ENCODE results near the gene COL5A3.

COL5A3 gene

GRCh38 chr19:10010247-10010691 is at the start of gene COL5A3:
TSS of gene COL5A3 (minus strand) at chr19:10010504. CDS start at chr19:10010385, 119 bp downstream.
- TF ChIP-seq REST (IDR thresholded peaks at IDR 0.05; ENCODE audit: low read depth): no peak
- TF ChIP-seq TCF12 (IDR thresholded peaks at IDR 0.05; ENCODE audit: low read depth): no peak
- TF ChIP-seq CEBPB (IDR thresholded peaks at IDR 0.05): no peak
- no peak for TF ChIP-seq EP300 (IDR thresholded peaks at IDR 0.05; ENCODE audit: borderline replicate concordance)
- no peak for TF ChIP-seq FOXM1 (IDR thresholded peaks at IDR 0.05; ENCODE audit: borderline replicate concordance, low read depth)
- no peak for TF ChIP-seq CREB1 (IDR thresholded peaks at IDR 0.05; ENCODE audit: low read depth)
- no peak for TF ChIP-seq USF1 (IDR thresholded peaks at IDR 0.05)
- TF ChIP-seq TAF1 (IDR thresholded peaks at IDR 0.05; ENCODE audit: low read depth): no peak
- TF ChIP-seq ZBTB7A (IDR thresholded peaks at IDR 0.05; ENCODE audit: low read depth): no peak

- TF ChIP-seq TEAD4 (IDR thresholded peaks at IDR 0.05) (no peak), FOXM1 (IDR thresholded peaks at IDR 0.05; ENCODE audit: borderline replicate concordance, low read depth) (no peak), EP300 (IDR thresholded peaks at IDR 0.05; ENCODE audit: borderline replicate concordance) (no peak)
Observed at GRCh38 chr19:10052602-10053360, 42.5 kb upstream of the COL5A3 start.

GRCh38 chr19:10049626-10050025 is 39.3 kb upstream of the COL5A3 start:
- no peak for TF ChIP-seq TAF1 (IDR thresholded peaks at IDR 0.05; ENCODE audit: low read depth)
- no peak for TF ChIP-seq CEBPB (IDR thresholded peaks at IDR 0.05)
- TF ChIP-seq TCF12 (IDR thresholded peaks at IDR 0.05; ENCODE audit: low read depth): no peak
- TF ChIP-seq EGR1 (IDR thresholded peaks at IDR 0.05): no peak
- no peak for TF ChIP-seq USF1 (IDR thresholded peaks at IDR 0.05)
- TF ChIP-seq TEAD4 (IDR thresholded peaks at IDR 0.05): no peak
- no peak for TF ChIP-seq RAD21 (IDR thresholded peaks at IDR 0.05; ENCODE audit: low read depth)
- TF ChIP-seq NFIC (IDR thresholded peaks at IDR 0.05): no peak
- TF ChIP-seq FOXM1 (IDR thresholded peaks at IDR 0.05; ENCODE audit: borderline replicate concordance, low read depth): no peak
- TF ChIP-seq REST (IDR thresholded peaks at IDR 0.05; ENCODE audit: low read depth): no peak
- no peak for TF ChIP-seq EP300 (IDR thresholded peaks at IDR 0.05; ENCODE audit: borderline replicate concordance)
- TF ChIP-seq YY1 (IDR thresholded peaks at IDR 0.05; ENCODE audit: low read depth): no peak
- TF ChIP-seq ZBTB7A (IDR thresholded peaks at IDR 0.05; ENCODE audit: low read depth): no peak
- TF ChIP-seq CREB1 (IDR thresholded peaks at IDR 0.05; ENCODE audit: low read depth): no peak
- TF ChIP-seq MAX (IDR thresholded peaks at IDR 0.05): no peak

GRCh38 chr19:10045371-10045770 is 35.1 kb upstream of the COL5A3 start:
- no peak for TF ChIP-seq REST (IDR thresholded peaks at IDR 0.05; ENCODE audit: low read depth)
- no peak for TF ChIP-seq NFIC (IDR thresholded peaks at IDR 0.05)
- no peak for TF ChIP-seq YY1 (IDR thresholded peaks at IDR 0.05; ENCODE audit: low read depth)
- TF ChIP-seq EP300 (IDR thresholded peaks at IDR 0.05; ENCODE audit: borderline replicate concordance): no peak
- no peak for TF ChIP-seq TEAD4 (IDR thresholded peaks at IDR 0.05)
- TF ChIP-seq USF1 (IDR thresholded peaks at IDR 0.05): no peak
- no peak for TF ChIP-seq FOXM1 (IDR thresholded peaks at IDR 0.05; ENCODE audit: borderline replicate concordance, low read depth)
- no peak for TF ChIP-seq MAX (IDR thresholded peaks at IDR 0.05)
- TF ChIP-seq TCF12 (IDR thresholded peaks at IDR 0.05; ENCODE audit: low read depth): no peak
- TF ChIP-seq EGR1 (IDR thresholded peaks at IDR 0.05): no peak
- no peak for TF ChIP-seq CREB1 (IDR thresholded peaks at IDR 0.05; ENCODE audit: low read depth)
- no peak for TF ChIP-seq ZBTB7A (IDR thresholded peaks at IDR 0.05; ENCODE audit: low read depth)
- no peak for TF ChIP-seq TAF1 (IDR thresholded peaks at IDR 0.05; ENCODE audit: low read depth)
- TF ChIP-seq CEBPB (IDR thresholded peaks at IDR 0.05): no peak
- no peak for TF ChIP-seq RAD21 (IDR thresholded peaks at IDR 0.05; ENCODE audit: low read depth)

All from Ishikawa (cell line).